GM23338 (cell line): ENCODE data around the gene VAPB.

ENCODE experiments used
- CREB1 ChIP-seq: fragments of 250-450 bp; sonication (Bioruptor Pico); IDR thresholded peaks from 2 replicates; pipeline ENCODE4 v1.5.0; 2020; ENCODE audit warnings: low read depth, mild to moderate bottlenecking, moderate library complexity
- CTCF ChIP-seq, 2 experiments: fragments of 200-600 bp in 1 of 2; sonication (generic) in 1 of 2; conservative IDR thresholded peaks; 2 replicates each; pipeline versions ENCODE4 v1.5.1 to v1.6.1; 2016 to 2017; ENCODE audit warnings: antibody characterized with exemption in 2 of 2, low read depth in 2 of 2, mild to moderate bottlenecking in 2 of 2, moderate library complexity in 1 of 2
- EZH2 ChIP-seq: fragments of 200-600 bp; sonication (generic); IDR thresholded peaks from one replicate; pipeline ENCODE4 v1.8.0; 2017; ENCODE audit warnings: antibody characterized with exemption, mild to moderate bottlenecking, low read depth; ENCODE audit not compliant: unreplicated experiment
- EZH2phosphoT487 ChIP-seq: fragments of 200-600 bp; sonication (generic); IDR thresholded peaks from one replicate; pipeline ENCODE4 v1.8.1; 2018; ENCODE audit warnings: antibody characterized with exemption; ENCODE audit not compliant: unreplicated experiment
- JUNB ChIP-seq: IDR thresholded peaks from one replicate; pipeline ENCODE4 v1.6.1; 2016; ENCODE audit warnings: antibody characterized with exemption; ENCODE audit not compliant: unreplicated experiment
- NANOG ChIP-seq: IDR thresholded peaks from 2 replicates; pipeline ENCODE4 v1.6.1; 2016; ENCODE audit warnings: antibody characterized with exemption, borderline replicate concordance
- POLR2AphosphoS5 ChIP-seq: IDR thresholded peaks from 2 replicates; pipeline ENCODE4 v1.6.1; 2016; ENCODE audit warnings: antibody characterized with exemption, low read depth
- ZNF331 ChIP-seq: fragments of 250-450 bp; sonication (Bioruptor Pico); IDR thresholded peaks from 2 replicates; pipeline ENCODE4 v1.5.0; 2020; ENCODE audit warnings: low read depth, mild to moderate bottlenecking, moderate library complexity
- TF ChIP-seq, protein P1 (sequence below): IDR thresholded peaks from 2 replicates; pipeline ENCODE4 v1.6.1; 2016; ENCODE audit warnings: antibody characterized with exemption
- TF ChIP-seq, protein P2 (sequence below): IDR thresholded peaks from one replicate; pipeline ENCODE4 v1.6.1; 2018; ENCODE audit warnings: antibody characterized with exemption; ENCODE audit not compliant: unreplicated experiment

DNA sequence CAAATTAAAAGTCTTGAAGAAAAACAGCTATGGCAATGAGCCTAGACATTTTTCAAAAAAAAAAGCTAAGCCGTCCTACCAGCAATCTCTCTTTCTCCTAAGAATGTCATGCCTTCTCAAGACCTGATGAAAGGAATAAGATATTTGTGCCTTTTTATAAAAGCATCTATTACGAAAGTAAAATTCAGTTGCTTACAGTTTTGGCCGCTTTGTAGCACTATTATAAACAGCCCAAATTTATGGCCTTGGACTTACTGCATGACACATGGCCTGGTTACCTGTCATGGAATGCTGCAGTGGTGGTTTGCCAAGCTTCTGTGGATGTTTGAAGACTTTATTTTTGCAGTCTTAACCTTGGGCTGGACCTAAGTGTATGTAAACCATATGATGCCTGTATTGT is 22.2 kb upstream of the VAPB start:
- no peak for TF ChIP-seq ZNF331 (CRISPR knock-in tag)
- TF ChIP-seq EZH2 = no peak
- no peak for TF ChIP-seq CTCF (conservative IDR thresholded peaks at IDR 0.05; ENCODE audit: low read depth in 2 of 2)
- TF ChIP-seq, protein P1, sequence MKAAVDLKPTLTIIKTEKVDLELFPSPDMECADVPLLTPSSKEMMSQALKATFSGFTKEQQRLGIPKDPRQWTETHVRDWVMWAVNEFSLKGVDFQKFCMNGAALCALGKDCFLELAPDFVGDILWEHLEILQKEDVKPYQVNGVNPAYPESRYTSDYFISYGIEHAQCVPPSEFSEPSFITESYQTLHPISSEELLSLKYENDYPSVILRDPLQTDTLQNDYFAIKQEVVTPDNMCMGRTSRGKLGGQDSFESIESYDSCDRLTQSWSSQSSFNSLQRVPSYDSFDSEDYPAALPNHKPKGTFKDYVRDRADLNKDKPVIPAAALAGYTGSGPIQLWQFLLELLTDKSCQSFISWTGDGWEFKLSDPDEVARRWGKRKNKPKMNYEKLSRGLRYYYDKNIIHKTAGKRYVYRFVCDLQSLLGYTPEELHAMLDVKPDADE = no peak
- no peak for TF ChIP-seq POLR2AphosphoS5
- no peak for TF ChIP-seq EZH2phosphoT487
- TF ChIP-seq, protein P2, sequence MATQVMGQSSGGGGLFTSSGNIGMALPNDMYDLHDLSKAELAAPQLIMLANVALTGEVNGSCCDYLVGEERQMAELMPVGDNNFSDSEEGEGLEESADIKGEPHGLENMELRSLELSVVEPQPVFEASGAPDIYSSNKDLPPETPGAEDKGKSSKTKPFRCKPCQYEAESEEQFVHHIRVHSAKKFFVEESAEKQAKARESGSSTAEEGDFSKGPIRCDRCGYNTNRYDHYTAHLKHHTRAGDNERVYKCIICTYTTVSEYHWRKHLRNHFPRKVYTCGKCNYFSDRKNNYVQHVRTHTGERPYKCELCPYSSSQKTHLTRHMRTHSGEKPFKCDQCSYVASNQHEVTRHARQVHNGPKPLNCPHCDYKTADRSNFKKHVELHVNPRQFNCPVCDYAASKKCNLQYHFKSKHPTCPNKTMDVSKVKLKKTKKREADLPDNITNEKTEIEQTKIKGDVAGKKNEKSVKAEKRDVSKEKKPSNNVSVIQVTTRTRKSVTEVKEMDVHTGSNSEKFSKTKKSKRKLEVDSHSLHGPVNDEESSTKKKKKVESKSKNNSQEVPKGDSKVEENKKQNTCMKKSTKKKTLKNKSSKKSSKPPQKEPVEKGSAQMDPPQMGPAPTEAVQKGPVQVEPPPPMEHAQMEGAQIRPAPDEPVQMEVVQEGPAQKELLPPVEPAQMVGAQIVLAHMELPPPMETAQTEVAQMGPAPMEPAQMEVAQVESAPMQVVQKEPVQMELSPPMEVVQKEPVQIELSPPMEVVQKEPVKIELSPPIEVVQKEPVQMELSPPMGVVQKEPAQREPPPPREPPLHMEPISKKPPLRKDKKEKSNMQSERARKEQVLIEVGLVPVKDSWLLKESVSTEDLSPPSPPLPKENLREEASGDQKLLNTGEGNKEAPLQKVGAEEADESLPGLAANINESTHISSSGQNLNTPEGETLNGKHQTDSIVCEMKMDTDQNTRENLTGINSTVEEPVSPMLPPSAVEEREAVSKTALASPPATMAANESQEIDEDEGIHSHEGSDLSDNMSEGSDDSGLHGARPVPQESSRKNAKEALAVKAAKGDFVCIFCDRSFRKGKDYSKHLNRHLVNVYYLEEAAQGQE = no peak
- no peak for TF ChIP-seq JUNB
- no peak for TF ChIP-seq CREB1 (CRISPR knock-in tag)
- no peak for TF ChIP-seq NANOG
